Epidermal melanocyte (primary cell): Measurements from ENCODE around the gene MAML3.

ENCODE experiments used
- DNase-seq: peaks from one replicate; pipeline ENCODE4 v3.0.0; 2011; ENCODE audit warnings: low spot score; ENCODE audit not compliant: insufficient read length

Gene MAML3

DNA sequence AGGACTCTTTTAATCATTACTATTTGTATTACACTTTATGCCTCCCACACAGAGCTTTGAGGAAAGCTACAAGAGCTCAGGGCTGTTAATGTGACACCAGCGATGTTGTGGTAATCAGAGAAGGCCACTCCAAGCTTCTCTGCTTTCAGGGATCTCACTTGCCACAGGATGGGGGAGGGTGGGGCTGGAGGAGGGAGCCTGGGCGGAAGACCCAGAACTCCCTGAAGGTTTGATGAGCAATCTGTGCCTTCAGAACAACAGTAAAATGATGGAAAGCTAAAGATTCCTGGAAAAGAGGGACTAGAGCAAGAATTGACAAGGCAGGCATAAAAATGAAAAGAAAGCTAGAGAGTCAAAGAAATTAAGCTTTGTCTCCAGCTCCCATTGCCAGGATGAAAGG lies 75.6 kb downstream of the MAML3 start:
- no peak for DNase-seq

DNA sequence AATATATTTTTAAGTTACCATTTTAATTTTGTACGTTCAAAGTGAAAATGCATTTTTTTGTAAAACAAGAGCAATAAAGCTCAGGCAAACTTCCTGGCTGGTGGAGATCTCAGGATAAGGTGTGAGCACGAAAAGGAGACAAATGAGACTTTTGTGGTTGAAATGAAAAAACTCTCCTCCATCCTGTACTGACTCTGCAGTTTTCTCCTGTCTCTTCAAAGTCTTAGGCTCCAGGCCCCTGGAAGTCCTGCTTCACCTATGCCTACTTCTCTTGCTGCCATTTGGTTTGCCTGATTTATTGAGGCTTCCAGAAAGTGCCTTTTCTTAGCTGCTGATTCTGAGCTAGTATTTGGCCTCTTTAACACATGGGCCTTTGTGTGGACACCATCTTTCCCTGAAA lies 77.7 kb downstream of the MAML3 start:
- DNase-seq, result no peak

DNA sequence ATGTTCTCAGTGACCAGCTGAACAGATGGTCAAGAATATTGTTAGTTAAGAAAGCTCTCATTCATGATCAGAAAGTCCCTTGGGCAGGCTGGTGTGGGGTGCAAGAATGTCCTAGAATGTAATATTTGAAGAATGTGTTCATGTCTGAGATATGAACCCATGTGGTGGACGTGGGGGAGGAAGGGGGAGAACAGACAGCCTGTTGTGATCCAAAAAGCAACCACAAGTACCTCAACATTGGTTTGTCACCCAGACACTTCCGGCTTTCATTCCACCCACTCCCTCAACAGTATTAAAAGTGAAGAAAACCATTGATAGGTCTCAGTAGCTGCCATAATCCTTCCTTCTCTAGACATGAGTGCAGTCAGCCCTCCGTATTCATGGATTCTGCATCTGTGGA lies 82.2 kb downstream of the MAML3 start:
- DNase-seq, result peak; percentile 74

DNA sequence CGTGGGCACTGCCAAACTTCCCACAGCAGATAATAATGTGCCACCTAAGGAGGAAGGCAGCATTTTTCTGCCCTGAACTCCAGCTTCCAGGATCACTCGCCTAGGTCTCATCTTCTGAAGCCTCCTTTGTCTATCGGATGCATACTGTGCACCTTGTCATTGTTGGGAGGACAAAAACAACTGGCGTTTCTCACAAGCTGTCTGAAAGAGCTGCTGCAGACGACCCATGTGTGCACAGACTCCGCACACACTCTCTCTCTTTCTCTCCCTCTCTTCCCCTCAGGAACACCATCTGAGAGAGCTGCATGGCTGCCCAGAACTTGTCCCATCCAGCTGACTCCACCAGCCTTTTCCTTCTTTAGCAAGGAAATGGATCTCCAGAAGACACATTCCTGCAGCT lies 83.0 kb downstream of the MAML3 start:
- no peak for DNase-seq

DNA sequence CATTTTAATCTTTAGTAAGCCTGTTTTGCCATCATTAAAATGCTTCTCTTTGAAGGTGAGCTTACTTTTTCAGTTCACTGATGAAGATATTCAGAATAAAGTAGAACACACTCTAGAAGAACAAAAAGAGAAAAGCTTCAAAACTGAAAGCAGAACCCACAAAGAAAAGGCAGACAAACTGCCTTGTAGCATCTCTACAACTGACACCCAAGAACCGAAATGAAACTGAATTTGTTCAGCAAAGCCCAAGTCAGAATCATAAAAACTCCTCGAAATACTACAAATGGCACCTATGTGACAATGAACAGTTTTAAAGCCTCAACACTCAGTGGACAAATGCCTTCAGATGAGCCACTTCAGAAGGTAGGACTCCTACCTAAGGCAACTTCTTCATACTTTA lies 83.6 kb downstream of the MAML3 start:
- DNase-seq, result no peak

DNA sequence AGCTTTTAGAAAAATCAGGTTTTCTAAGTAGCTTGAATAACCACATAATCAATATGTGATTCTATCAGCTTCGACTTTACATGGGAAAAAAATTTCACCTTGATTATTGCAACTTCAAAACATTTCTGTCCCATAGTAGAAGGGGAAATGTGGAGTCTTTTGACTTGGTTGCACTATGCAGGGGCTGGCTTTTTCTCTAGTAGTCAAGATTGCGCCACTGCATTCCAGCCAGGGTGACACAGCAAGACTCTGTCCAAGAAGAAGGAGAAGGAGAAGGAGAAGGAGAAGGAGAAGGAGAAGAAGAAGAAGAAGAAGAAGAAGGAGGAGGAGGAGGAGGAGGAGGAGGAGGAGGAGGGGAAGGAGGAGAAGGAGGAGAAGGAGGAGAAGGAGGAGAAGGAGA lies 84.9 kb downstream of the MAML3 start:
- DNase-seq, result no peak

DNA sequence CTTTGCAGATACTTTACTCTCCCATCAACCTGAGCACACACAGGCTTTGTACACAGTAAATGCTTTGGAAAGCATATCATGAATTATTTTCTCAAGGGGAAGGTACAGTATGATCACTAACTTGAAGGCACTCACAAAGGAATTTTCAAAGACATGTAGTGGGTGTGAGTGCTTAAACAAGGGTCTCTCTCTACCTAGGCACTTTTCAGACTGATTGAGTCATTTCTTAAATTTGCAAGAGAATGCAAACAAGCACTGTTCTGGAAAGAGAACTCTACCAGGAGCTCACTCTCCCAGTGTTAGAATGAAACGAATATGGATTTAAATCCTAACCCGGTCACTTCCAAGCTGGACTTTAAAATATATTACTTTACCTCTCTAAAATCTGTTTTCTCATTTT lies 85.7 kb downstream of the MAML3 start:
- DNase-seq, result no peak

DNA sequence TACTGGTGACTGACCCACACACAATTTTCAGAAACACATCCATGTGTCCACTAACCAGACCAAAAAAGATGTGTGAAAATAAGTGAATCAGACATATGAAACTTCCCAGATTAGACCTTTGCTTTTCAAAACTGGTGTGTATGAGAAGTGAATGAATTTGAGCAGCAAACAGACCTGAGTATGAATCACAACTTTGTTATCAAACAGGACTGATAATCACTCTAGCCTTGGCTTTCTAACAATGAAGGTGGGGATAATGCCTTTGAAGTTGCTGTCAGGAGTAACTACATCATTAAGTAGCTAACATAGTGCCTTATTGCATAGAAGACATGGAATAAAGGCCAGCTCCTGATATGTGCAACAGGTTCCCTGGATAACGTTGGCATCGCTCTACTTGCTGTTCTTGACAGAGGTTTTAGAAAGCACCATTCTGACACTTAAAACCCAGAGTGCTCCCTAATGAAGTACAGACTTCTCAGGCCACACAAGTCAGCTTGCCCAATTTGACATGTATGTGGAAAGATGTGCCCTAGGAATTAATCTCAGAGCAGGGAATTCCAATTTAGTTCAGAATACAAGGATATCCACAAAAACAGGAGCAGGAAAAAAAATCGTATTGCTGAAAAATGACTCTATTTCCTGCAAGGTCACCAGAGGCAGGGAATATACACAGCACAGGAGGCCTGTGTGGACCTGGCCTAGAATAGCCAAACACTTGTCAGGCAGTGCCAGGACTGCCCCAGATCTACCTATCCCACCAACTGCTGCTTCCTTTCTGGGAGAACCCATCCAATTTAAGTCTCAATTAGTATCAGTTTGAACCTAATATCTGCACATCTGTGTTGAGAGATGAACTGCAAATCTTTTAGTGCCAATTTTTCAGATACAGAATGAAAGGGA lies 87.7 kb downstream of the MAML3 start:
- no peak for DNase-seq

DNA sequence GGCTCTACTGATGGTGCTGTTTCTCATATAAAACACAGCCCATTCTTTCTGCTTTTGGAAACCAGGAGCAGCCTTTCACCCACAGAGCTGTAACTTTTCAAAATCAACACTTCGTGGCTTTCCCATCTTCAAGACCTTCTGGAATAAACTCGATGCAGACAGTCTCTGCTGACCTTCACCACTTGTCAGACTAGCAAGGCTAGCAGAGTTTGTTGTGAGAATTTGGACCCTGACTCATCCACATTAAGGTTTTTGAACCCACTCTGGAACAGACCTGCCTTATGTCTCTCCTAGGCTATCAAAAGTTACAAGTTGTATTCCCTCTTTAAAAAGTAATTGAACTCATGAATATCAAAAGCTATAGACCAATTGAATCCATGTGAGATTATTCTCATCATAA lies 88.6 kb downstream of the MAML3 start:
- DNase-seq, result no peak

DNA sequence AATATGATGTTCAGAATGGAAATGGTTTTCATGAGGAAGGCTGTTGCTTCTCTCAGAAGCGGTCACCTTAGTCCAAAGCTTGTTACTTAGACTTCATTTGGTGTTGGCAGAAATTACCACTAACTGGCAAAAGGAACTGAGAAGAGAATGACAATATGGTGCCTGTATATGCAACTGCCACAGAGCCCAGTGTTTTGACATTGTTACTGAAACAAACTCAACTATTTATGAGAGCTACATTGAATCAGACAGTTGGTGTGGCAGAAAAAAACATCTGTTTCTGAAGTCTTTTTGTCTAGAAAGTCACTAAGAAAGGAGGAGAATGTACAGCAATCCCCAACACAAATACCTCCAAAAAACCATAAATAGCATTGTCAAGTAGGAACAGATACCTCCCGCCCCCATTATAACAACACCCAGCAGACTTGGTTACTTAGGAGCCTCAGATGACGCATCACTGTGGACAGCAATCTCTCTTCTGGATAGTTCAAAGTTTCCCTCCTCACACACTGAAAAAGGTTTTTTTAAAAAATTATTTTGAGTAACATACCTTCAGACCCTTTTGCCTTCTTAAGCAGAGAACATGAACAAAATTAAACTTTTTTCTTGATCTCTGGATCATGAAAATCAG lies 92.2 kb downstream of the MAML3 start:
- DNase-seq, result no peak

DNA sequence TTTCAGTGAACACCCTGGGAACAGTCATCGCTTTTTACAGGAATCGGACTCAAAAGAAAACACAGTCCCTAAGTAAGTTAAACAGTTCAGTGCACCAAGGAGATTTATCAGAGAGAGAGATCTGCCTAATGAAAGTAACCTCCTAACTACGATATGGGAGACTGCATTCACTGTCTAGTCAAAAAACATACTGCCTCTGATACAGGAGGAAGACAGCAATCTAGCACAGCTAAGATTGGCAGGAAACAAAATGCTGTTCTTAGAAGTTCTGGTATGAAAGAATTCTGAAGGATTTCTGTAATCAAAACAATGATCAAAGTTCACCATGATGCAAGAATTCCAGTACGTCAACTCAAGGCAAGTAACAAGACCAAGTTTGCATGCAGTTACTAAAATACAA lies 92.8 kb downstream of the MAML3 start:
- DNase-seq, result no peak

DNA sequence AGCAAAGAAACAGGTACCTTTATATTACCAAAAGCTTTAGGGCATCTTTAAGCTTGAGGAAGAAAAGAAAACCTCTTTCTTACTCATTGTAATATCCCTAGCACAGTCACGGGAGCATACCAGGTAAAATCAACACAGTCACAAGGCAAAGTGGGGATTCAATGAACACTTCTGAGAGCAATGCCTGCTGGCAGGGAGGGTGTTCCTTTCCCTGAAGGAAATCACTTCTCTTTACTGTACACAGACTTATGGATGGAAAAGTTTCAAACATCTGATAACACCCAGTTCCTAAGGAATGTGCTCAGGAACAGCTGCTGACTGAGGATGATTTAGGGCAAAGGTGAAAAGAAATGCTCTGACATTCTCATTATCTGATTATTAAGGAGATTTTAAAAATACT lies 94.8 kb downstream of the MAML3 start:
- DNase-seq, result no peak

DNA sequence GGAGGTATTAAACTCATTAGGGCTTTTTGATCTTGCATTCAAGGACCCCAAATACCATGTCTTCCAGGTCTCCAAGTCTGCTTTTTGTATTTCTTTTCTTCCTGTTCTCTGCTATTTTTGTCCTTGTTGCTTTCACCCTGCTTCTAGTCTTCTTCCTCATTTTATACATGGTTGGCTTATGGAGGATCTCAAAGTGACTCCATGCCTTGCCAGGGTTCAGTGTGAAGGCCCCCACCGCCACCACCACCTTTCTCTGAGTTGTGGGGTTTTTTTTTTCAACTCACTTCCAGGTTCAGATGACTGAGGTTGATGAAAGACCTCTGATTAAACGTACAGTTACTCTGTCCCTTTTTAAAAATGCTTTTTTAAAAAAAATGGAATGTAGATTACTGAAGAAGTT lies 96.3 kb downstream of the MAML3 start:
- no peak for DNase-seq

DNA sequence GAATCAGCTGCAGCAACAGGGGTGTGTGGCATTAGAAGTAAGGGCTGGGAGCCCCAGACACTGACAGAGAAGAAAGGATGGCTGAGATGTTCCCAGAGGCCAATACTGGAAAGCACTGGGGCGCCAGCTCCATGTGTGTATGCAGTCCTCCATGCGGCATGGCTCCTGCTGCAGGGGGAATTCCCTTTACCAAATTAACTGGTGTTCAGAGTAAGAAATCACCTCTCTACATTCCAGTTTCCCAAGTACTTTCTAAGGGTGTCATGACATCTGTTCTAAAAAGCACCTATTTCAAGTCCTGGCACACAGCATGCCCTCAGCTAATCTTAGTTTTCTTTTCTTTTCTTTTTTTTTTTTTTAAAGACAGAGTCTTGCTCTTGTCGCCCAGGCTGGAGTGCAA lies 98.0 kb downstream of the MAML3 start:
- DNase-seq, result no peak

DNA sequence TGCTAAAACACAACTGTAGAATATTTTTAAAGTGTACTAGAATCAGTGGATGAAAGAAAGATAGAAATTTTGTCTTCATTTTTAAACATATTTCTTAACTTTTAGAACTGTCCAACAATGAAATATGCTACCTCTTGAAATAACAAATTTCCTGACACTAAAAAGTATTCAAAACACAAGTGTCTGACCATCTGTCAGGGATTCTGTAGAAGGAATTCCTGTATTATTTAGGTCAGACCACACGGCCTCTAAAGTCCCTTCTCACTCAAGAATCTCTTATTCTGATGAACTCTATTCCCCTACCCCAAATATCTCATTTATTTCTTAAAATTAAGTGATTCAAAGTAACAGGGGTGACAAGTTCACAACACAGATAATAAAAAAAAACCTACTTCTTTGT lies 99.1 kb downstream of the MAML3 start:
- no peak for DNase-seq

DNA sequence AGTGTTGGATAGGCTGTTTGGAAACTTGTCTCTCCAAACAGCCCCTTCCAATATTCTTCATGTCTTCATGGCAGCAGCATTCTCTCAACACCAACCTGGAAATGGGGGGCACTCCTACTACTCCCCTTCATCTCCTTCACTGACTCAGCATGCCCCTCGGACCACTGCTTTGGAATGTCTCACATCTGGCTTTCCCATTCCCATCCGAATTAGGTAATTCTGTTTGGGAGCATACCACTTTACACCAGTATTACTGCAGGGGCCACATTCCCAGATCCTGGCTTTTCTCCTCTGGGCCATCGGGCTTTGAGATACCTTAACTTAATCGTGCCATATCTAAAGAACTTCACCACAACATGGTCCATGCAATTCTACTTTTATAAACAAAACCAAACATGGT lies 100.8 kb downstream of the MAML3 start:
- DNase-seq, result no peak

DNA sequence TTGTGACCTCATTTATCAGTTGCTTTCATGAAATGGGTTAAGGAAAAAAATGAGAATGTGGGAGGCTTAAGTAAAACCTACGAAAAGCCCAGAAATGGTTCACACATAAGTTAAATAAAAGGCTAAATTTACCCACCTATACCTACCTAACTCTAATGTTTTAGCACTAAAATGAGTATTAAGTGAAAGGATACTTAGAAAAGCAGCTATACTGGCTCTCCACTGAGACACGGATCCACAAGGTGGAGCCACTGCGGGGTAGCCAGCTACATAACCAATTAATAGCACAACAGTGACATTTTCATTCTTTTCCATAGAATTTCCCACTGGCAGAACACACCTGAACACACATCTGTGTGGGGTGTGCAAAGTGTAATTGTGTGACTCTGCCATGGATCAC lies 101.9 kb downstream of the MAML3 start:
- DNase-seq, result no peak

DNA sequence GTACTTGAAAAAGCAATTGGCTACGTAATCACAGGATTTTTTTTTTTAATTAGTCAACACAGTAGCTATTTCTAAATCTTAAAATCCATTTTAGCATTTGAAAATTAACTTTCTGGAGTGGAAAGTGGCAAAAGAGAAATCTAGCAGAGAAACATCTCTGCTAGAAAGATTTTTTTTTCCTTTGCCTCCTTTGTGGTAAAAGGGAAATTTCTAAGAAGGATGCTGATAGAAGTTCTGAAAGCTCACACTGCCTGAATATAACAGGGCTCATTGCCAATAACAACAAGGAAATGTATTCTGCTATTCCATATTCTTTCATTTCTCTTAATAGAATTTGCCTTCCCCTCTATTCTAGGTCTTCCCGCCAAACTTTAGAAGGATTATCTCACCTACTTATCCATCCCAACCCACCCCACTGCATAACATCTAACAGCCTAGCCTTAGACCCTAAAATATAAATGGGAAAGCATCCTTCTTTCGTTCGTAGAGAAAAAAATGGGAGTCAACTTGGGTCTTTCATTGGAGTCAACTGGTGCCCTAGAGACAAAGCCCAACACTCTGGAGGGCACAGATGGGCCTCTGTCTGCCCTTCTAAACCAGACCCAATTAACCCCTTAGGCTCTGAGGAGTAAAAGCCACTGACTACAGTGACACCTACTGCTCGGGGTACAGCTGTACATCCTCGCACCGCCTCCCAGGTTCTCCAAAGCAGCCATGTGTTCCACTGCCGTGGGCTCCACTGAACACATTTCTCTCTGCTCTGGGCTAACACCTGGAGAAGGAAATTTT lies 103.9 kb downstream of the MAML3 start:
- DNase-seq, result no peak

DNA sequence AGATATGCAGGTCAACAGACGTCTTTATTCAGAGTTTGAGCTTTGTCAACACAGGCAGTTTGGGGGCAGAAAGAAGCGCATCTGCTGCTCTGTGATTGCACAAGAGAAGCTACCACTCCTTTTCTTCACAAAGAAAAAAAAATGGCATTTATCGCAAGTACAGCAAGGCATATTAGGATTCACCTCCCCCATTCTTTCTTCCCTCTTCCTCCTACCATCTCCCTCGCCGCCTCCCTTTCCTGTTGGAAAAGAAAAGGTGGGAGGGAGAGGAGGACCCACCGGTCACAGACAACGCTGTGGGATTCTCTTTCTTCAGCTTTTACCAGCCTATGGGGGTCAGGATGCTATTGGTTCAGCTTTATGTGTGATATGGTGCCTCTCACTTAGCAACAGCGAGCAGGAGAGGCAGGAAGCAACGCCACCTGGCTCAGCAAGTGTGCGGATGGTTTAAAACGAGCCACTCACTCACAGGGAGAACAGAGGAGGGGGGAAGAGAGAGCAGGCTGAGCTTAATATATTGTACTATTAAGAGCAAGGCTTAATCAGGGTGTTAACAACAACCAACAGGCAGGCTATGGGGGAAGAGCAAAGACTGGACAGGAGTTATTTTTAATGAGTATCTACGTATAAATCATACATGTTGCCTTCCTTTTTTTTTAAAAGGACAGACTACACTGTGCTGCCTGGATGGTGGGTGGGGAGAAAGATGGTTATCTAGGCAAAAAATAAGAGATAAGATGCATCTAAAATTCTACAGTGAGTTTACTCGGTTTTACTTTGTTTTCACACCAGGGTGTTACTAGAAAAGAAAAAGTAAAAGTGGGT lies 104.7 kb downstream of the MAML3 start:
- peak; percentile 19 for DNase-seq

DNA sequence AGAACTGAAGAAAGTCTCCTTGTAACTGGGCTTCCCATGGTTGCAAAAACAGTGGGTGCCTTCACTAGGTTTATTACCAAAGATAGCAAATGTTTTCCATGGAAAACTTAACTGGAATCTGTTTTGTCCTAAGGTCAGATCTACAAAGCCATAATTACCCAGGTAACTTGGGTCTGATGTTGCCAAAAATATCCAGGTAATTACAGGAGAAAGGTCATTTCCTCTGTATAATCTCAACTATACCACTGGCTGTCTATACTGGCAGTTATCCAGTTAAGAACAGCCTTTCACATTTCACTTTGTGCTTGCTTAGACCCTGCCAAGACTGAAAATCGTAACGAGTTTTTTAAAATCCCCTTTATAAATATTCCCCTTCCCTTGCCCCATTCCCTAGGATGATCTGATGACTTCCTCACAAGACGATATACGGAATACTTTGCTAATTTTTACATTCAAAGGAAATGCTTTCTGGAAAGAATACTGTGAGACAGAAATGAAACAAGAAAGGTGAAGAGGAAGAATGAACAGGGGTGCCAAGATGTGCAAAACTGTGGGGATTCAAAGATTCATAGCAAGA lies 105.5 kb downstream of the MAML3 start:
- DNase-seq, result no peak

DNA sequence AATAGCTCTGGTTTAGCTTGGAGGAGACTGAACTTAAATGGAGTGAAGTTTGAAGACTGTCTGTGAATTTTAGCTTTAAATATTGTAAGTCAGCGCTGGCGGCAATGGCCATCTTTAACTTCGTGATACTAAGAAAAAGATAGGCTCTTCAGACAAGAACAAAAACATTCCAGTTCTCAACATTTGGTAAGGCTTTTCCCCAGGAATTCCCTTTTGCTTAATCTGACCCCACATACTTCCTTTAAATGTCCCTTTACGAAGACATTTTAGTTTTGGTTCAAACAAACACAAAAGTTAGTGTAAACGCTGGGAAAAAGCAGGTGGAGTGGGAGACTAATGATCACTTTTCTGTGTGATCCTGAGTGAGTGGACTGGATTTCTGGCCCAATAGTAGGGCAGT lies 106.2 kb downstream of the MAML3 start:
- no peak for DNase-seq
